IPS-NIHi11 (cell line): Measurements from ENCODE around the gene RAP1GDS1.
A peak's percentile ranks its signal among the peaks of the same experiment; 100 is the strongest.
"Not testable (repeated sequence)": the region's sequence is repeated elsewhere in the genome, so short reads cannot be mapped to it uniquely, and the experiment has no call there.

Experiments
- DNase-seq: peaks from one replicate; pipeline ENCODE4 v3.0.0; 2012; ENCODE audit warnings: mixed read lengths, low spot score

The RAP1GDS1 gene

GRCh38 chr4:98260579-98261404, at the start of gene RAP1GDS1:
TSS of gene RAP1GDS1 (plus strand) at chr4:98261384. CDS start at chr4:98261566, 182 bp downstream.
- DNase-seq: peak; percentile 95

- DNase-seq: no peak
Measured at GRCh38 chr4:98222306-98222705, 38.9 kb upstream of the RAP1GDS1 start.

DNA sequence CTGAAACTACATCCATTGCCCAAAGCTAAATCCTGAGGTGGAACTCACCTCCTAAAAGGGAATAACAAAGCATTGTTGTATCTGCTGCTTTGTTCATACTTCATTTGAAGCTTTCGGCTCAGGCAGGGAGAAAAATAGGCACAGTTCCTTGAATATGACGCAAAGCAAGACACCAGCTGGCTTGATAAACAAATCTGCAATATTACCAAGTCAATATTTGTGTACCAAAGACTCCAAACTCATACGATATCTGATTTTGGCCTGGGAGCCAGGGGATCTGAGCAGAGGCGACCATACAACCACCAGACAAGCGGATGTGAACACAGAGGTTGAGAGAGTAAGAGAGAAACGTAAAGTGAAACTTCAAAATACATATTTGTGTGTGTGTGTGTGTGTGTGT, 34.8 kb upstream of the RAP1GDS1 start:
- no peak for DNase-seq

GRCh38 chr4:98230961-98231360, 30.2 kb upstream of the RAP1GDS1 start:
- DNase-seq: no peak

DNA sequence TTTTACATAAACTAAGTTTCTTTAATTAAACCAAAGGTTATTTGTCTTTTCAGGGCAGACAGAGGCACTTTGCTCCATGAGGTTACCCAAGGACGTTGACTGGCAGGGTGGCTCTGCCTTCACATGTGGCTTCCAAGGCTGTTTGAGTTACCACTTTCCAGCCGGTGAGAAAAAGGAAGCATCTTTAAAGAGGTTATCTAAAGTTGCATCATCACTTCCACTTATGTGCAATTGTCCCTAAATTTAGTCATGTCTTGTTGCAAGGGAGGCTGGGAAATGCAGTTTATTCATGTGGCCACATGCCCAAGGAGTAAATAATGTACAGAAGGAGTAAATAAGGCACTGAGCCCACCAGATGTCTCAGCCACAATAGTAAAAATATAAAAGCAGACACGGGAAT, 29.0 kb upstream of the RAP1GDS1 start:
- no peak for DNase-seq

DNA sequence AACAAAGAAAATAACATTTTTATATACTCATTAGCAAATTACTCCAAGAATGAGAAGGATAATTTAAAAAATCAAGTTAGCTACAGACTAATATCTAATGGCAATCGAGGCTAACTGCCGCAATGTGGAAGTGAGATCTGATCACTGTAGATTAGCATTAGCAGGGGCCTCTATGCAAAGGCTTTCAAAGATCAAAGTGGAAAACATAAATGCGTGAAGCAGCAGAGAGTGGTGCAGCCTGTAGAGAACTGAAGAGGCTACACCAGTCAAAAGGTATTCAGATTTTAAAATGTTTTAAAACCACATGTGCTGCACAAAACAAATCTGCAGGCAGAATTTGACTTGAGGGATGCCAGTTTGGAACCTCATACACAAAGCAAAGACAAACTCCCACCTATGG, 24.0 kb upstream of the RAP1GDS1 start:
- no peak for DNase-seq

DNA sequence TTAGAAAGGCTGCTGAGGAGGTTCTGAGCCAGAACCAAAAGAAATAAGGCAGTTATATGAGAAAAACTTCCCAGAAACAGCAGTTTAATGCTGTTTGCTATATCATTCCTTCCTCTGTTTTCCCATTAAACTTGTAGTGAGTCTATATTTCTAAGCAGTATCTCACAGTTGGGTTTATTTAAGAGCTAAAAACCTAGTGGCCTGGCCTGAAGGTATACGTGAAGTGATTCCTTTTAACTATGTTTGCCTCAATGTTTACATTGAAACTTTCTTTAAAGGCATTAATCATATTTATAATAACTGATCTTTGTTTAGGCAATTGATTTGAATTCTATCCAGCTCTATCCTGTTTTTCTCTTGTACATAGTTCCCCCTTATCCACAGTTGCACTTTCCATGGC, 19.1 kb upstream of the RAP1GDS1 start:
- DNase-seq: no peak

DNA sequence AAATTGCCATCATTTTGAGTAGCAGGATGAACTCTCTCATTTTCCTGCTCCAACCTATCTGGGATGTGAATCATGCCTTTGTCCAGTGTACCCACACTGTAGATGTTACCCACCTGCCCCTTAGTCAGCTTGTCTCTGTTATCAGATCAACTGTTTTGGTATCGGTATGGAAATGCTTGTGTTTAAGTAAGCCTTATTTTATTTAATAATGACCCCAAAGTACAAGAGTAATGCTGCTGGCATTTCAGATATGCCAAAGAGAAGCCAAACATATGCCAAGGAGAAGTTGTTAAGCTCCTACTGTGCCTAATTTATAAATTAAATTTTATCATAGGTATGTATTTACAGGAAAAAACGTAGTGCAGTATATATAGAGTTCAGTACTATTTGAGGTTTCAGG, 18.6 kb upstream of the RAP1GDS1 start:
- DNase-seq: no peak

GRCh38 chr4:98245226-98245625, 16.0 kb upstream of the RAP1GDS1 start:
- no peak for DNase-seq

- no peak for DNase-seq
Measured at GRCh38 chr4:98248934-98249333, 12.2 kb upstream of the RAP1GDS1 start.

GRCh38 chr4:98249831-98250230, 11.4 kb upstream of the RAP1GDS1 start:
- no peak for DNase-seq

GRCh38 chr4:98253499-98253898, 7.7 kb upstream of the RAP1GDS1 start:
- DNase-seq: no peak

DNA sequence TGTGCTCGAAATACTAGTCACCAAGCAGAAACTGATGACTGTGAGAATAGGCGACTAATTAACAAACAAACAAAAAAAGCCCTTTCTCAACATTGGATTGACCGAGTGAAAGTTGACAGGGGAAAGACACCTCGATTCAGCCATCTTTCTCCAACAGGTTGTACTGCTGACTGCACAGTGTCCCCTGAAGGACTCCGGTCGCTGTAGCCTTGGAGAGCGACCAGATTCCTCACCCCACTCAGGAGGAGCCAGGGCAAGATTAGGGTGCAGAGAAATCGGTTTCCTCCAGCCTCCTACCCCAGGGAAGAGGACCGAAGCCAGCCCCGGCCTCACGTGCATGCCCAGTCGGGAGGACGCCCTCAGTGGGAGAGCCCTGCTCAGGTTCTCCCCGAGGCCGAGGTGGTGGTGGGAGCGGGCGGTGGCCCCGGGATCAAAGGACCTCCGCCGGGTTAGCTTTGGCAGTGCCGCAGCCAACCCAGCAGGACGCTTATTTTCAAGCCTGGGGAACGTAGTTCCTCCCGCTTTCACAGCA, 1.1 kb upstream of the RAP1GDS1 start:
- peak; percentile 54 for DNase-seq

- DNase-seq: peak; percentile 37
Measured at GRCh38 chr4:98261405-98262291, 464 bp downstream of the RAP1GDS1 start.

GRCh38 chr4:98262431-98262830, 1.2 kb downstream of the RAP1GDS1 start:
- DNase-seq: no peak

DNA sequence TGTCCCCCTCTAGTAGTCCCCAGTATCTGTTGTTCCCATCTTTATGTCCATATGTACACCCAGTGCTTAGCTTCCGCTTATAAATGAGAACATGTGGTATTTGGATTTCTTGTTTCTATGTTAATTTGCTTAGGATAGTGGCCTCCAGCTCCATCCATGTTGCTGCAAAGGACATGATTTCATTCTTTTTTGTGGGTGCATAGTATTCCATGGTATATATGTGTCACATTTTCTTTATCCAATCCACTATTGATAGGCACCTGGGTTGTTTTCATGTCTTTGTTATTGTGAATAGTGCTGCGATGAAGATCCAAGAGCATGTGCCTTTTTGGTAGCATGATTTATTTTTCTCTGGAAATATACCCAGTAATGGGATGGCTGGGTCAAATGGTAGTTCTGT, 6.3 kb downstream of the RAP1GDS1 start:
- DNase-seq: no peak

GRCh38 chr4:98275145-98275544, 14.0 kb downstream of the RAP1GDS1 start:
- no peak for DNase-seq

GRCh38 chr4:98283219-98284189, 22.3 kb downstream of the RAP1GDS1 start:
- DNase-seq: no peak

DNA sequence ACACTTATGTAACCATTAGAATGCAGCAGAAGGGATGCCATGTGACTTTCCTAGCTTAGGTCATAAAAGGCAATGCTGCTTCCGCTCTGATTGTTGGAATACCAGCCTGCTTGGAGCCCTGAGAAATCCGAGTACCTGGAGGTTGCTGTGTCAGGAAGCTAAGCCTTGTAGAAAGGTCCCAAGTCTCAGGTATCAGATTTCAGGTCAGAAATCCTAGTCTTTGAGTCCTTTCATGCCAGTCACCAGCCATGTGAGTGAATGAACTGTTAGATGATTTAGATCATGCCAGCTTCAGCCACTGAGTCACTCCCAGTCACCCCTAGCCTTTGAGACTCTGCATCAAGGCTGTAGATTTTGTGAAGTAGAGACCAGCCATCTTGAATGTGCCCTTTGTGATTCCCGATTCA, 23.5 kb downstream of the RAP1GDS1 start:
- peak; percentile 73 for DNase-seq

GRCh38 chr4:98285676-98286075, 24.5 kb downstream of the RAP1GDS1 start:
- no peak for DNase-seq

DNA sequence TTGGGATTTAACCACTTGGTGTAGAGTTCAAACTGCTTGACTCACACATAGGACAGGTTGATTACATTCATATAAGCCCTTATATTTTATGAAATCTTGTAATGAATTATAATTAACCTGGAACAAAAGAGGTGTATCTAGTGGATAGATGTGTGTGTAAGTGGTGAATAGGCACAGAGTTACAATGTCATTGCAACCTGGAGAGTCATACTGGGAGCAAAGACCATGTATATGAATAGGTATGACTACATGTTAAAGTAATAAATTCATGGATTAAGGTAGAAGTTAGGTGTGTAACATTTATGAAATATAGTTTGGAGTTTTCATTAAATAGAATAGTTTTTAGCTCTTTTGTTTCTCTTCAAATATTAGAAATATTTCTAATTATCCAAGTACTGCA, 26.1 kb downstream of the RAP1GDS1 start:
- DNase-seq: no peak

DNA sequence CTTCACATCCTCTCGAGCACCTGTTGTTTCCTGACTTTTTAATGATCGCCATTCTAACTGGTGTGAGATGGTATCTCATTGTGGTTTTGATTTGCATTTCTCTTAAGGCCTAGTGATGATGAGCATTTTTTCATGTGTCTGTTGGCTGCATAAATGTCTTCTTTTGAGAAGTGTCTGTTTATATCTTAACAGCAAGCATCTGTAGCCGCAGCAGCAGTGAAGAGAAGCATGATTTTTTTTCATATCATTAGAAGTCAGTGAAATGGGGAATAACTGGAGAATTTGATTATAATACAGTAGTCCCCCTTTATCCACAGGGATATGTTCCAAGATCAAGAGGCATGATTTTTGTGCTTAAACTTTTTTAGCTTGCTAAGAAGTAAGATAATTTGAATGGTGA, 27.5 kb downstream of the RAP1GDS1 start:
- not testable (repeated sequence) for DNase-seq
